H7 (cell line): Measurements from ENCODE around the gene TRIM40. TPM values are rescaled to one million over a fixed set of nuclear protein-coding genes. Genes with fewer than 3 reads are reported as not detected.
"Not testable (repeated sequence)": the region's sequence is repeated elsewhere in the genome, so short reads cannot be mapped to it uniquely, and the experiment has no call there.

Source experiments
- DNase-seq: peaks from one replicate; pipeline ENCODE4 v3.0.0; 2012
- H3K27me3 ChIP-seq: 2 replicates; pipeline ENCODE4 v1.6.0; 2011; ENCODE audit warnings: mild to moderate bottlenecking, low read length; ENCODE audit not compliant: control insufficient read depth, insufficient read depth
- H3K36me3 ChIP-seq: replicated peaks from 2 replicates; pipeline ENCODE4 v1.5.1; 2011; ENCODE audit warnings: low read length; ENCODE audit not compliant: control insufficient read depth, insufficient read depth
- H3K4me3 ChIP-seq: 2 replicates; pipeline ENCODE4 v1.5.1; 2011; ENCODE audit warnings: low read depth, mild to moderate bottlenecking, control low read depth, low read length, moderate library complexity; ENCODE audit not compliant: insufficient read depth
- total RNA-seq: library from RNA; depleted of rRNA; stranded (reverse); fragments of >200 nt; shearing (Covaris generic); gene quantifications from 2 replicates; pipeline ENCODE4 v1.2.3, GENCODE V29; 2014

Gene TRIM40
- total RNA-seq, 1 experiment from 2014 or later: not detected

DNA sequence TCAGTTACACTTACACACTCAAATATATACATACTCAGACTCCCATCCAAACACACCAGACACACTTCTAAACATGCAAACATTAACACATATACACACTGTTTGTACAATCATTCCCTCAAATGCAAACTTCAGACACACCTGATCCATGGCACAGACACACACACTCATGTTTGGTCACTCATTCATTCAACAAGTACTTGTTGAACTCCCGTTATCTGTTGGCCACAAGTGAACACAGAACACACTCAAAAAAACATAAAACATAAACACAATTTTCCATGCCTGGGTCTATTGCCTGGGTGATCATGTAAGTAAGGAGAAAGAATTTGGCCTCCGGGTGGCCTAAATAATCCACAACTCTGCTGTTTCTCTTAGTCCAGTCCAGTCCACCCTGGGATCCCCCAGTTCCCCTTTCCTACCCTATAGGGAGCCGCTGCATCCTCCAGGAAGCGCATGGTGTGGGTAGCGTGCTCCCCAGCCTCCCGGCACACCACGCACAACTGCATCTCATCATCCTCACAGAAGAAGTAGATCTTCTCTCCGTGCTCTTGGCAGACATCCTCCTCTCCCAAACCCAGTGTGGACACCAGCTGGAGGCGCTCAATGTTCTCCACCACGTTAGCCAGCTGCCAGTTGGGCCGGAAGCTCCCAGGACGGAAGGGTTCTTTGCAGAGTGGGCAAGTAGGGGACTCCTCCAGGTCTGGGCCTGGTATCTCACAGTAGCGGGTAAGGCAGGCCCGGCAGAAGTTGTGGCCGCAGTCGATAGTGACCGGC, 24.3 kb downstream of the TRIM40 start:
- DNase-seq: no peak
- Histone ChIP-seq H3K4me3 (no peak overlapping the region), H3K27me3 (peaks cover 2% of the 10 kb centered on the region), H3K36me3 (no peaks in the 10 kb centered on the region)

DNA sequence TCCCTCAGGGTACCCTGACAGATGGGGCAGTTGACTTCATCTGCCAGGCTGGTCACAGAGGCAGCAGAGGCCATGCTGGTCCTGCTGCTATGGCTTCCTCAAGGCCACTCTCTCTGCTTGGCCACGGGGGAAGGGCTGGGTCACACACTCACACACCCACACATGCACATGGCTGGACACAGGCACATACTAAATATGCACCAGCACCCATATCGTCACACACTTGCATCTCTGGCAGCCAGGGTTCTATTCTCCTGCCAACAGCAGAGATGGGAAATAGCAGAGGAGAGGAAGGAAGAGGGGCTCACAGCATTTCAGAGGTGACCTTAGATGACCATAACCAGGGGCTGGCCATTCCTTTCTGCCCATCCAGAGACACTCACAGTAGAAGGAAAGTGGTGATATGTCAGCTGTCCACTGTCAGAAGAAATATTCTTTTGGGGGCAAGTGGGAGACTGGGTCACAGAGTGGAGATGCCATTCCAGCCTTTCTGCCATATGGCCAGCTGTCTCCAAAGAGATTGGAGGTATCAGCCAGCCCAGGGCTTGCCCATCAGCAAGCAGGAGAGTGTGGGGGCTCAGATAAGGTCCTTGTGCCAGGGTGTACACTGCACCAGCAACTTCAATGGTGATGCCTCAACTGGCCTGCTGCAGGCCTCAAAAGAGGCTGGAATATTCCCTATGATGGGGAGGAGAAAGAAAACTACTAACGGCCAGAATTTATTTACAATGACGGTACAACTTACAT, 25.0 kb downstream of the TRIM40 start, which contains the start of gene TRIM10:
Gene TRIM10 (minus strand): TSS at position 427 of the 747 bp plus-strand sequence. CDS start 353 bp downstream, at position 74.
- H3K27me3 ChIP-seq: peaks cover 2% of the 10 kb centered on the region
- DNase-seq: no peak
- no peak within 1 kb of the TSS for H3K4me3 ChIP-seq
- no peaks in the 10 kb centered on the region for H3K36me3 ChIP-seq

DNA sequence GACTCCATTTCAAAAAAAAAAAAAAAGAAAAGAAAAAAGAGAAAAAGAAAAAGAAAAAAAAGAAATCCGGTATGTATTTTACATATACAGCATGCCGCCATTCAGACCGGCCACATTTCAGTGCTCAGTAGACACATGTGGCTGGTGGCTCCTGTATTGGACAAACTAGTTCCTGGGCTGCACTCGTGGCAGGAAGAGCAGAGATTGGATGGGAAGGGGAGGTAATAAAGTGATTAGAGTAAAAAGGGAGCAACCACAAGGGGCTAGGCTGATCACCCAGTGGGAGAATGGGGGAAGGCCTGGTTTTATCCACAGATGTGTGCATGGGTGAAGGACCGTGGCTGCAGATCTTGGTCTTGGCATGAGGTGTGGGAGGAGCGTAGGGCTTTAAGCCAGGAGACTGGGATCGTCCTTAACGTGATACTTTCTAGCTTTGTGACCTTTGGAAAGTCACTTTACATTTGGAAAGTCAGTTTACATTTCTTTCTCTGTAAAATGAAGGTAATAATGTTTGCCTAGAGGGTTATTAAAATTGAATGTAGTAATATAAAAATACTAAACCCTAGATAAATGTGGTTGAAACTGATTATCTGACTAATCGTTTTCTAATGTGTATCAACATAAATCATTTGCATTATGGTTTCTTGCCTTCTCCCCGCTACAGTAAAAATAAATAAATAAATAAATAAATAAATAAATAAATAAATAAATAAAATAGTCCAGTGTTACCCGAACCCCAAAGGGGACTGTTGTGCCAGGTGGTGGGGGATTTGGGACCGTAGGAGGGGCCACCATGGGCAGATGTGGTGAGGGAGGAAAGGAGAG, 26.5 kb downstream of the TRIM40 start:
- DNase-seq: no peak
- no peak overlapping the region for H3K4me3 ChIP-seq
- H3K27me3 ChIP-seq: peaks cover 4% of the 10 kb centered on the region
- no peaks in the 10 kb centered on the region for H3K36me3 ChIP-seq

DNA sequence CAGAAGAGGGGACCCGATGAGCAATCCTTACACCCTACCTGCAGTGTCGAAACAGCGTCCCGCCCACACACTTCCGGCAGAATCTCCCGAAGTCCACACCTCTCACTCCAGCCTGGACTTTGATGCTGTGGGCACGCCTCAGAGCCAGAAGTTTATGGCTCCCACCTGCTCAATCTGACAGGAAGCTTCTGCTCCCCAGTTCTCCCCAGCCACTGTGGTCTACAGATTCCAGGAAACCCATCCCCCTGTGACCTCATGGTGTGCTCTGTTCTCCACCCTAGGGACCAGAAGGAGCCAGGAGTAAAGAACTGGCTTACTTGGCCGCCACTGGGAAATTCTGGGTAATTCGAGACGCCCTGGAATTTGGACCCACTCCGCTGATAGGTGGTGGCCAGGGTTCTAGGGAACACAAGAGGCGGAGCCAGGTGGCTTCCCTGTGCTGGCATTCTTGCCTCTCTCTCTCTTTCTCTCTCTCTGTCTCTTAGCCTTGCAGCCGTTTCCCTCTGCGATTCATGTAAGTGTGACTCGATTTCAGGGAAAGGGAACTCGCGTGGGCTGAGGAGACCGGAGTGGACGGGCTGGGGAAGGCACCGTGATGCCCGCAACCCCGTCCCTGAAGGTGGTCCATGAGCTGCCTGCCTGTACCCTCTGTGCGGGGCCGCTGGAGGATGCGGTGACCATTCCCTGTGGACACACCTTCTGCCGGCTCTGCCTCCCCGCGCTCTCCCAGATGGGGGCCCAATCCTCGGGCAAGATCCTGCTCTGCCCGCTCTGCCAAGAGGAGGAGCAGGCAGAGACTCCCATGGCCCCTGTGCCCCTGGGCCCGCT, 27.4 kb downstream of the TRIM40 start, which contains the start of gene TRIM15:
Gene TRIM15 (plus strand): TSS at position 457 of the 828 bp plus-strand sequence. CDS start 139 bp downstream, at position 596.
- DNase-seq: no peak
- H3K4me3 ChIP-seq: no peak within 1 kb of the TSS
- peaks cover 4% of the 10 kb centered on the region for H3K27me3 ChIP-seq
- H3K36me3 ChIP-seq: no peaks in the 10 kb centered on the region

DNA sequence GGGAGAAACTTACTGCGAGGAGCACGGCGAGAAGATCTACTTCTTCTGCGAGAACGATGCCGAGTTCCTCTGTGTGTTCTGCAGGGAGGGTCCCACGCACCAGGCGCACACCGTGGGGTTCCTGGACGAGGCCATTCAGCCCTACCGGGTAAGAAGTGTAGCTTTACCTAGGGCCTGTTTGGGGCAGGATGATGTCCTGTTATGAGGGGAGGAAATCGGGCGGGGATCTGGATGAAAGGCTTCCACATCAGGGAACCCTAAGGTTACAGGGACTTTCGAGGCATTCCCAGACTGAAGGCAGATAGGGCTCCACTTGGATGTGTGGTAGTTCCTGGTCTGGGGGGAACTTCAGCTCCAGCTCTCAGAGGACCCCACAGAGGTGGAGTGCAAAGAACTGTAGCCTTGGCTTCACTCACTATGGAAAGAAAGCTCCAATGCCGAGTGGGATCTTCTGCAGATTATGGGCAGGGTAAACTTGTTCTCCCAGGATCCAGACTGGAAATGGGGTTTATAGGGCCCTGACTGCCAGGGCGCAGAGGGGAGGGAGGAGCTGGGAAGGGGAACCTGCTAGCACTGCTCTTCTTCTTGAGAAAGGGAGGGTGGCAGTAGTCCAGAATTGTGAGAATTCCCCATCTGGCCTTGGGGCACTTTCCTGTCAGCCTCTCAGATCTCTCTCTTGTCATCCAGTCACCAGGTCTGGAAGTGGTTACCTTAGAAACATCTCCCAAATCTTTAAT, 28.1 kb downstream of the TRIM40 start:
- Histone ChIP-seq H3K36me3 (no peaks in the 10 kb centered on the region), H3K4me3 (no peak overlapping the region), H3K27me3 (peaks cover 4% of the 10 kb centered on the region)
- no peak for DNase-seq

DNA sequence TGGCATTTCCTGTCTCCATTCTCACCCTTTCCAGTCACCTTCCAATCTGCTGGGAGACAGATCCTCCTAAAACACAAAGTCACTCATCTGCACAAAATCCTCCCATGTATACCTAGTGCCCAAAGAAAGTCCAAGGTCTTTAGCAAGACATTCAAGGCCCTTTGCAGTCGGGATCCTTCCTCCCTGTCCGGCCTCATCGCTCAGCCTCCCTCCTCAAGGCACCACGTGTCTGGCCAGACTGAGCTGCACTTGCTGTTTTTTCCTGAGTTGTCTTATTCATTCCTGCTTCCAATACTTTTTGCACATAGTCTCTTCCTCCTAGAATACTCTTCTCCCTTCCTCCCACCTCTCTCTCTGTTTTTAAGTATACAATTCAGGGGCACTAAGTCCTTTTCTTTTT, 28.8 kb downstream of the TRIM40 start:
- DNase-seq: no peak
- H3K27me3 ChIP-seq: peaks cover 5% of the 10 kb centered on the region
- H3K36me3 ChIP-seq: no peaks in the 10 kb centered on the region
- H3K4me3 ChIP-seq: no peak overlapping the region

DNA sequence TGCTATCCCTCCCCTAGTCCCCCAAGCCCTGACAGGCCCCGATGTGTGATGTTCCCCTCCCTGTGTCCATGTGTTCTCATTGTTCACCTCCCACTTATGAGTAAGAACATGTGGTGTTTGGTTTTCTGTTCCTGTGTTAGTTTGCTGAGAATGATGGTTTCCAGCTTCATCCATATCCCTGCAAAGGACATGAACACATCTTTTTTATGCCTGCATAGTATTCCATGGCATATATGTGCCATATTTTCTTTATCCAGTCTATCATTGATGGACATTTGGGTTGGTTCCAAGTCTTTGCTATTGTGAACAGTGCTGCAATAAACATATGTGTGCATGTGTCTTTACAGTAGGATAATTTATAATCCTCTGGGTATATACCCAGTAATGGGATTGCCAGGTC, 29.3 kb downstream of the TRIM40 start:
- DNase-seq, H3K4me3 ChIP-seq, H3K36me3 ChIP-seq, H3K27me3 ChIP-seq: not testable (repeated sequence)

DNA sequence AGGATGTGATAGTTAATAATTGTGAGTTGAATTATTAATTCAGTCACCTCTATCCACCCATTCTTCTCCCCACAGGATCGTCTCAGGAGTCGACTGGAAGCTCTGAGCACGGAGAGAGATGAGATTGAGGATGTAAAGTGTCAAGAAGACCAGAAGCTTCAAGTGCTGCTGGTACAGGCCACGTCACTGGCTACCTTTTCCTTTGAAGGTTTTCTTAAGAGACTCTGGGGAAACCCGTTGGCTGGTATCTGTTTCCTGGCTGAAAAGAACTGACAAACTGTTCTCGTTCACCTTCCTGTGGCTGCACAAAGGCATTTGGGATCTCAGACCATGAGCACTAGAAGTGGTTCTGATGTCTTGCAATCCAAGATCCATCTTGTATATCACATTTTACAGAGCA, 31.2 kb downstream of the TRIM40 start:
- H3K36me3 ChIP-seq: no peaks in the 10 kb centered on the region
- peaks cover 26% of the 10 kb centered on the region for H3K27me3 ChIP-seq
- DNase-seq: no peak
- no peak overlapping the region for H3K4me3 ChIP-seq

DNA sequence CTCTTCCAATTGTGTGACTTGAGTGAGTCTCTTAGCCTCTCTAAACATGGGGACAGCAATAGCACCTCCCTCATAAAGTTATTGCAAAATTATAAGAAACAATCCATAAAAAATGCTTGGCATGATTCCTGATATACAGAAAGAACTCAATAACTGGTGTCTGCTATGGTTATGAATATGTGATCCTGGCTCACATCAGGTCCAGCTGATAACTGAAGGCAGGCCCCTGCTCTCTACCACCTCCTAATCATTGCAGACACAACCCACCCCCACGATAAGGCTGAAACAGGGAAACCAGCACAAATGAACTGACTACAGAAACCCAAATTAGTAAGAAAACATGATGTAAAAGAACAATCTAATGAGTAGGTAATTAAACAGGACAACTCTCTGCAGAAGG, 32.8 kb downstream of the TRIM40 start:
- H3K4me3 ChIP-seq: no peak overlapping the region
- peaks cover 37% of the 10 kb centered on the region for H3K27me3 ChIP-seq
- H3K36me3 ChIP-seq: no peaks in the 10 kb centered on the region
- no peak for DNase-seq

DNA sequence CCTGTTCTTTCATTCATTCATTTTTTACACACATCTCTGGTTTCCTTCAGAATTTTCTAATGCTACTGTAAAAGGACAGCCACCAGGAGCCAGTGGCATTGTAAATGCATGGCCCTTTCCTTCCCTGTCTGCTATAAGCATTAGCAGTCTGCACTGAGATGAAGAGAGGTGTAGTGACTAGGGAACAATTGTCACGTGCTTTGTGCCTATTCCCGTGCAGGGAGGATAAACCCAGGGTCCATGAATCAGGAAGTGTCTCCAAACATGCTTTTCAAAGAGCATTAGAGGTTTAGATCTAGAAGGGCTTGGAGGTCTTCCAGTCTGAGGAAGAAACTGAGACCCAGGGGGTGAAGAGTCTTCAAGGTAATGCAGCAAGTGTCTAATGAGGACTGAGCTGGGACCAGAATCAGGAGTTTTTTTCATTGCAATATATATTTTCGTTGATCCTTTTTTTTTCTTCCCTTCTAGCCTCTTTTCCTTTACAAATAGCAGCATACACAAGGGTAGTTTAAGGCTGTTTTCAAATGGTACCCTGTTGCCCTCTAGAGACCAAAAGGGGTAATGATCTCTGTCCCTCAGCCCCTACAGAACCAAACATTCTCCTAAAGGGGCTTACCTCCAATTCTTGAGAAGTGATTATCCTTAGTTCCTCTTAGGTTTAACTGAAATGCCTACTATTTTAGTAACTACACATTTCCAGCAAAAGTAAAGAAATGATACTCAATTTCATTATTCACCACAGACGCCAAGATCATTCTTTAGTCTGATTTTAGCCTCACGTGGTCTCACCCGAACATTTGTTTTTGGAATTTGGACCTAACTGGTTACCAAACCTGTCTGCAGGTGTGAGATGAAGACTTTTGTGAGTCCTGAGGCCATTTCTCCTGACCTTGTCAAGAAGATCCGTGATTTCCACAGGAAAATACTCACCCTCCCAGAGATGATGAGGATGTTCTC, 34.0 kb downstream of the TRIM40 start:
- Histone ChIP-seq H3K36me3 (no peaks in the 10 kb centered on the region), H3K4me3 (no peak overlapping the region), H3K27me3 (peaks cover 37% of the 10 kb centered on the region)
- DNase-seq: peak; percentile 75

DNA sequence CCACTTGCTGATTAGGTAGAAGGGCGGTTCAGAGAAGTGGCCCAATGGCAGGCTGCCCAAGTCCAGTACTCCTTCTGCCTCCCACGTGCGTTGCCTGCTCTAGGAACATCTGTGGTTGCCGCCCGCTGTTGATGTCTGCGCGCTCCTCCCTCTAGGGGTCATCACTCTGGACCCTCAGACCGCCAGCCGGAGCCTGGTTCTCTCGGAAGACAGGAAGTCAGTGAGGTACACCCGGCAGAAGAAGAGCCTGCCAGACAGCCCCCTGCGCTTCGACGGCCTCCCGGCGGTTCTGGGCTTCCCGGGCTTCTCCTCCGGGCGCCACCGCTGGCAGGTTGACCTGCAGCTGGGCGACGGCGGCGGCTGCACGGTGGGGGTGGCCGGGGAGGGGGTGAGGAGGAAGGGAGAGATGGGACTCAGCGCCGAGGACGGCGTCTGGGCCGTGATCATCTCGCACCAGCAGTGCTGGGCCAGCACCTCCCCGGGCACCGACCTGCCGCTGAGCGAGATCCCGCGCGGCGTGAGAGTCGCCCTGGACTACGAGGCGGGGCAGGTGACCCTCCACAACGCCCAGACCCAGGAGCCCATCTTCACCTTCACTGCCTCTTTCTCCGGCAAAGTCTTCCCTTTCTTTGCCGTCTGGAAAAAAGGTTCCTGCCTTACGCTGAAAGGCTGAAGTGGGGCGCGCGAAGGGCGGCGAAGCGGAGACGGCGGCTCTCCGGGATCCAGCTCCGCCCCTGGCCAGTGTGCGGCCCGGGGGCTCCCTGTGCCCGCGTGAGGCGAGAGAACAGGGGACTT, 35.9 kb downstream of the TRIM40 start:
- DNase-seq: peak; percentile 73
- Histone ChIP-seq H3K4me3 (peak overlapping the region; percentile 33), H3K27me3 (peaks cover 40% of the 10 kb centered on the region), H3K36me3 (no peaks in the 10 kb centered on the region)

DNA sequence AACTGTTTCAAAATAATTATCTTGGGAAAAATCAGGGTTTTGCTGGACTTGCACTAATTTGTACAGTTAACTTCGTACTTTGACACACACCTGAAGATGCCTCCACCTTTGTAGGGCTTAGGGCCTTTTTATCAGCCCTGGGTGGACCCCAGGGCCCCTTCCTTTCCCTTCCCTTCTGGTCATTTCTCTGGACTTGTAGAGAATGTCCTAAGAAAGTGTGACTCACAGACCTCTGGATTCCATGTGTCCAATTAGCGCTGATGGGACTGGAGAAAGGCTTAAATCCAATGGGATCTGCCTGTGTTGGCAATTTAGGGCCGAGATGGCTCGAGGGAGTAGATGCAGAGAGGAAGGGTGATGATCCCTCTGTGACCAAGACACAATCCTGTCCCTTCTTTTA, 36.7 kb downstream of the TRIM40 start:
- DNase-seq: no peak
- H3K27me3 ChIP-seq: peaks cover 39% of the 10 kb centered on the region
- H3K36me3 ChIP-seq: no peaks in the 10 kb centered on the region
- no peak overlapping the region for H3K4me3 ChIP-seq
